ENCODE data around the gene KCTD2.
A peak's percentile ranks its signal among the peaks of the same experiment; 100 is the strongest.
"Not testable (repeated sequence)": the region's sequence is repeated elsewhere in the genome, so short reads cannot be mapped to it uniquely, and the experiment has no call there.

KCTD2 gene

GRCh38 chr17:75024686-75025397, 22.2 kb upstream of the KCTD2 start:
- TF ChIP-seq CTCF (IDR thresholded peaks at IDR 0.05; ENCODE audit: borderline replicate concordance, extremely low read depth, low read length, poor library complexity, severe bottlenecking): no peak
- no peak for TF ChIP-seq EZH2 (IDR thresholded peaks at IDR 0.05; ENCODE audit: borderline replicate concordance, low read depth, low read length, severe bottlenecking)
- ATAC-seq (ENCODE audit: insufficient read depth, low read depth) (peak; percentile 76; the same call in 2 of the 3 replicates), DNase-seq (peak; percentile 83)
- no peak overlapping the region for H3K9ac ChIP-seq (ENCODE audit: low read depth, low read length)
- peak overlapping the region; percentile 50 for H3K4me2 ChIP-seq (ENCODE audit: insufficient read depth, low read length)
- H3K4me3 ChIP-seq (ENCODE audit: low read depth in 1 of 2, low read length in 2 of 2): peak overlapping the region in 1 of 2 experiments; percentile 0; a peak in 1 of 4 replicates
- no peaks in the 10 kb centered on the region for H4K20me1 ChIP-seq (ENCODE audit: insufficient read depth, low read length)
- H2AFZ ChIP-seq (ENCODE audit: low read depth, low read length): peak overlapping the region; percentile 9; the same call in 1 of the 2 replicates
- peaks cover 4% of the 10 kb centered on the region for H3K9me3 ChIP-seq (ENCODE audit: insufficient read depth, low read length, severe bottlenecking)
- H3K79me2 ChIP-seq (ENCODE audit: insufficient read depth, low read length): no peaks in the 10 kb centered on the region
- peaks cover 29% of the 10 kb centered on the region for H3K36me3 ChIP-seq (ENCODE audit: insufficient read depth, low read length)
- H3K27ac ChIP-seq (ENCODE audit: low read length): peak overlapping the region; percentile 14
- H3K4me1 ChIP-seq (ENCODE audit: insufficient read depth, low read length): peaks cover 31% of the 10 kb centered on the region
- H3K27me3 ChIP-seq (ENCODE audit: insufficient read depth, low read length, poor library complexity): no peaks in the 10 kb centered on the region

GRCh38 chr17:75025398-75025734, 21.7 kb upstream of the KCTD2 start:
- peaks cover 31% of the 10 kb centered on the region for H3K4me1 ChIP-seq (ENCODE audit: insufficient read depth, low read length)
- not testable (repeated sequence) for H2AFZ ChIP-seq (ENCODE audit: low read depth, low read length); H3K79me2 ChIP-seq (ENCODE audit: insufficient read depth, low read length); H3K9me3 ChIP-seq (ENCODE audit: insufficient read depth, low read length, severe bottlenecking); DNase-seq; H4K20me1 ChIP-seq (ENCODE audit: insufficient read depth, low read length); H3K27me3 ChIP-seq (ENCODE audit: insufficient read depth, low read length, poor library complexity); H3K9ac ChIP-seq (ENCODE audit: low read depth, low read length)
- peak overlapping the region; percentile 50 for H3K4me2 ChIP-seq (ENCODE audit: insufficient read depth, low read length)
- peaks cover 25% of the 10 kb centered on the region for H3K36me3 ChIP-seq (ENCODE audit: insufficient read depth, low read length)
- H3K27ac ChIP-seq (ENCODE audit: low read length): peak overlapping the region; percentile 58; the same call in 1 of the 2 replicates
- H3K4me3 ChIP-seq (ENCODE audit: low read depth in 1 of 2, low read length in 2 of 2): peak overlapping the region in 1 of 2 experiments; percentile 18; a peak in 2 of 4 replicates
- ATAC-seq (ENCODE audit: insufficient read depth, low read depth): peak; percentile 91

- H4K20me1 ChIP-seq (ENCODE audit: insufficient read depth, low read length); H2AFZ ChIP-seq (ENCODE audit: low read depth, low read length); DNase-seq; H3K27ac ChIP-seq (ENCODE audit: low read length); ATAC-seq (ENCODE audit: insufficient read depth, low read depth); H3K79me2 ChIP-seq (ENCODE audit: insufficient read depth, low read length); H3K4me2 ChIP-seq (ENCODE audit: insufficient read depth, low read length); H3K27me3 ChIP-seq (ENCODE audit: insufficient read depth, low read length, poor library complexity); H3K4me3 ChIP-seq (ENCODE audit: low read depth in 1 of 2, low read length in 2 of 2); H3K9ac ChIP-seq (ENCODE audit: low read depth, low read length): not testable (repeated sequence)
- peaks cover 31% of the 10 kb centered on the region for H3K4me1 ChIP-seq (ENCODE audit: insufficient read depth, low read length)
- peaks cover 12% of the 10 kb centered on the region for H3K36me3 ChIP-seq (ENCODE audit: insufficient read depth, low read length)
- H3K9me3 ChIP-seq (ENCODE audit: insufficient read depth, low read length, severe bottlenecking): peaks cover 13% of the 10 kb centered on the region
Observed at GRCh38 chr17:75026650-75027049, 20.4 kb upstream of the KCTD2 start.

- no peak overlapping the region for H3K4me2 ChIP-seq (ENCODE audit: insufficient read depth, low read length)
- no peaks in the 10 kb centered on the region for H3K27me3 ChIP-seq (ENCODE audit: insufficient read depth, low read length, poor library complexity)
- H3K4me3 ChIP-seq (ENCODE audit: low read depth in 1 of 2, low read length in 2 of 2): no peak overlapping the region
- H3K36me3 ChIP-seq (ENCODE audit: insufficient read depth, low read length): no peaks in the 10 kb centered on the region
- TF ChIP-seq CTCF (IDR thresholded peaks at IDR 0.05; ENCODE audit: borderline replicate concordance, extremely low read depth, low read length, poor library complexity, severe bottlenecking) (no peak), EZH2 (IDR thresholded peaks at IDR 0.05; ENCODE audit: borderline replicate concordance, low read depth, low read length, severe bottlenecking) (no peak)
- peaks cover 13% of the 10 kb centered on the region for H3K4me1 ChIP-seq (ENCODE audit: insufficient read depth, low read length)
- H3K9me3 ChIP-seq (ENCODE audit: insufficient read depth, low read length, severe bottlenecking): peaks cover 13% of the 10 kb centered on the region
- no peak overlapping the region for H3K27ac ChIP-seq (ENCODE audit: low read length)
- H2AFZ ChIP-seq (ENCODE audit: low read depth, low read length): no peak overlapping the region
- no peaks in the 10 kb centered on the region for H4K20me1 ChIP-seq (ENCODE audit: insufficient read depth, low read length)
- H3K79me2 ChIP-seq (ENCODE audit: insufficient read depth, low read length): no peaks in the 10 kb centered on the region
- DNase-seq (no peak), ATAC-seq (ENCODE audit: insufficient read depth, low read depth) (no peak)
- H3K9ac ChIP-seq (ENCODE audit: low read depth, low read length): no peak overlapping the region
Observed at GRCh38 chr17:75030161-75030560, 16.9 kb upstream of the KCTD2 start.
